Tibial artery (tissue), 4 donors: Measurements from ENCODE around the gene TDRD3.

Source experiments
- DNase-seq, 2 donors: peaks; one replicate each; pipeline ENCODE4 v3.0.0-alpha.2; 2019
- H3K27ac ChIP-seq, 2 donors: fragments of 200-600 bp; sonication (generic) in 1 of 2; 1 replicate in 1 of 2; 2 replicates in 1 of 2; pipeline ENCODE4 v1.5.1; 2018 to 2019; ENCODE audit warnings: mild to moderate bottlenecking in 1 of 2
- H3K27me3 ChIP-seq, 2 donors: fragments of 200-600 bp; sonication (generic) in 1 of 2; one replicate each; pipeline versions ENCODE4 v1.5.1 to v1.6.0; 2016 to 2019
- H3K36me3 ChIP-seq, 3 donors: fragments of 200-600 bp; sonication (generic) in 2 of 3; one replicate each; pipeline ENCODE4 v1.5.1; 2016 to 2019; ENCODE audit warnings: mild to moderate bottlenecking in 2 of 3
- H3K4me1 ChIP-seq, 4 donors: fragments of 200-600 bp; sonication (generic) in 2 of 4; 1 replicate in 3 of 4; 2 replicates in 1 of 4; pipeline ENCODE4 v1.5.1; 2016 to 2019
- H3K4me3 ChIP-seq, 2 donors: fragments of 200-600 bp; sonication (generic) in 1 of 2; 1 replicate in 1 of 2; 2 replicates in 1 of 2; pipeline ENCODE4 v1.5.1; 2018 to 2019; ENCODE audit warnings: mild to moderate bottlenecking in 2 of 2
- H3K9me3 ChIP-seq, 3 donors: fragments of 200-600 bp; sonication (generic) in 1 of 3; one replicate each; pipeline ENCODE4 v1.5.1; 2016 to 2019
- CTCF ChIP-seq, 2 experiments: fragments of 200-600 bp in 1 of 2; fragments of 450-650 bp in 1 of 2; IDR thresholded peaks; one replicate each; pipeline ENCODE4 v1.5.1; 2017 to 2019; ENCODE audit warnings: antibody characterized with exemption in 2 of 2, mild to moderate bottlenecking in 1 of 2, moderate library complexity in 1 of 2
- intact Hi-C: fragments of 100-400 bp; cut with DNase I; formaldehyde crosslinking; loops from one replicate; pipeline ENCODE4 v1.15.0; 2023; ENCODE audit warnings: low total_unique reads

The TDRD3 gene

DNA sequence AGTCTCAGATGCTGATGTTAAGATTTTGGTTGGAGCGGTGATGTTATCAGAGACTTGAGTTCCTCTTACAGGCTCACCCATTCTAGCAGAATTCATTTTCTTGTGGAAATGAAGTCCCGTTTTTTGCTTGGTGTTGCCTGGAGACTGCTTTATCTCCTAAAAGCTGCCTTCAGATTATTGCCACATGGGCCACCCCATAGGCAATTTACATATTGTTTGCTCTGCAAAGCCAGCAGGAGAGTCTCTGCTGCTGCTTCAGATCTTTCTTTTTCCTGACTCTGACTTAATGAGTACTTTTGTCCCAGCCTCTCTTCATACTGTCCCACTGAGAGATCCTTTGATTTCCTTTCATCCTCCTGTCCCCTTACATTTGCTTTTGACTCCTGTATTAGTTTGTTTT is 114.6 kb downstream of the TDRD3 start:
- Histone ChIP-seq H3K27ac (no peak overlapping the region), H3K4me3 (no peak overlapping the region), H3K36me3 (peaks cover 27 to 33% (median 28%) of the 10 kb centered on the region in 3 donors), H3K4me1 (no peaks in the 10 kb centered on the region), H3K27me3 (no peaks in the 10 kb centered on the region), H3K9me3 (no peaks in the 10 kb centered on the region)
- intact Hi-C loops = no loop called here
- TF ChIP-seq CTCF (IDR thresholded peaks at IDR 0.05) = no peak
- no peak for DNase-seq

GRCh38 chr13:60514891-60515290 is 117.9 kb downstream of the TDRD3 start:
- no peak overlapping the region for H3K27ac ChIP-seq
- no peaks in the 10 kb centered on the region for H3K9me3 ChIP-seq
- H3K36me3 ChIP-seq = peaks cover 22 to 35% (median 33%) of the 10 kb centered on the region in 3 donors
- no peak for TF ChIP-seq CTCF (IDR thresholded peaks at IDR 0.05)
- H3K27me3 ChIP-seq = no peaks in the 10 kb centered on the region
- no peak overlapping the region for H3K4me3 ChIP-seq
- intact Hi-C loops = no loop called here
- H3K4me1 ChIP-seq = no peaks in the 10 kb centered on the region
- DNase-seq = no peak

- Histone ChIP-seq H3K4me1 (no peaks in the 10 kb centered on the region), H3K36me3 (peaks cover 0 to 13% (median 3%) of the 10 kb centered on the region in 3 donors), H3K27ac (no peak overlapping the region), H3K9me3 (no peaks in the 10 kb centered on the region), H3K27me3 (no peaks in the 10 kb centered on the region), H3K4me3 (no peak overlapping the region)
- DNase-seq = no peak
- no peak for TF ChIP-seq CTCF (IDR thresholded peaks at IDR 0.05)
- intact Hi-C loops = no loop called here
Measured at GRCh38 chr13:60519496-60519895, 122.5 kb downstream of the TDRD3 start.

- DNase-seq = no peak
- H3K27me3 ChIP-seq = no peaks in the 10 kb centered on the region
- H3K4me3 ChIP-seq = no peak overlapping the region
- no peaks in the 10 kb centered on the region for H3K9me3 ChIP-seq
- H3K27ac ChIP-seq = no peak overlapping the region
- no peak for TF ChIP-seq CTCF (IDR thresholded peaks at IDR 0.05)
- no peaks in the 10 kb centered on the region for H3K4me1 ChIP-seq
- H3K36me3 ChIP-seq = peaks cover 0 to 13% (median 3%) of the 10 kb centered on the region in 3 donors
- intact Hi-C loops = no loop called here
Measured at GRCh38 chr13:60520902-60521569, 124.0 kb downstream of the TDRD3 start.

DNA sequence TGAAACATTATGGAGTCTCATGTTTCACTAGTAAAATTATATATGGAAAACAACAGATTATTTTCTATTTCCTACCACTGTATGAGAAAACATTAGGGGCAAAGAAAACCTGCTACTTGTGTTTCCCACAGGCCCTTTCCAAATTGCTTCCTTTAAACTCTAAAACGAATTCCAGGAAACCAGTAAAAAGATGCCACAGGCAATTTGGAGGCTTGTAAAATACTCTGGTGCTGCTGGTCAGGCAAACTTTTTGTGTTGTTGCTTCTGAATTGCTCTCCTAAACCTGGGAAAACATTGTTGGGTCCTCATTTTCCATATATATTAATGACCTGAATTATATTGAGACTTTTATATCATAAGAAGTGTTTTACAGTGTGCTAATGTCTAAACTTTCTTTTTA is 141.5 kb downstream of the TDRD3 start:
- Histone ChIP-seq H3K27ac (no peak overlapping the region), H3K36me3 (peaks cover 0 to 15% (median 7%) of the 10 kb centered on the region in 3 donors), H3K9me3 (no peaks in the 10 kb centered on the region), H3K27me3 (no peaks in the 10 kb centered on the region), H3K4me1 (no peaks in the 10 kb centered on the region), H3K4me3 (no peak overlapping the region)
- intact Hi-C loops = no loop called here
- DNase-seq = no peak
- TF ChIP-seq CTCF (IDR thresholded peaks at IDR 0.05) = no peak

- H3K4me1 ChIP-seq = no peaks in the 10 kb centered on the region
- TF ChIP-seq CTCF (IDR thresholded peaks at IDR 0.05) = no peak
Measured at GRCh38 chr13:60540276-60540675, 143.3 kb downstream of the TDRD3 start.

More at GRCh38 chr13:60540276-60540675, 143.3 kb downstream of the TDRD3 start:
- Histone ChIP-seq H3K4me3 (no peak overlapping the region), H3K27me3 (no peaks in the 10 kb centered on the region), H3K9me3 (no peaks in the 10 kb centered on the region), H3K27ac (no peak overlapping the region), H3K36me3 (peaks cover 0 to 22% (median 8%) of the 10 kb centered on the region in 3 donors)
- no peak for DNase-seq
- intact Hi-C loops = no loop called here
